HepG2 (cell line): ENCODE data around the gene IL6ST. TPM values are rescaled to one million over a fixed set of nuclear protein-coding genes. Genes with fewer than 3 reads are reported as not detected.

Source experiments
- ATAC-seq: fragments of 200-7000 bp; cut with Tn5 transposase; 3 replicates; pipeline ENCODE4 v1.9.1; 2020; ENCODE audit warnings: mild to moderate bottlenecking, moderate library complexity
- BruUV-seq: library from RNA; stranded (reverse); fragments of 400-500 nt; replicated peaks from 2 replicates; lab custom pipeline; 2021; lab: Mats Ljungman, UMichigan
- CTCF ChIA-PET: fragments of 300-600 bp; formaldehyde crosslinking; extraction: SDS; loops from one replicate; lab custom pipeline; 2021; ENCODE audit warnings: low total read pairs, inconsistent platforms, low intra/inter-chr PET ratio; lab: Yijun Ruan, JAX
- POLR2A ChIA-PET: fragments of 350-600 bp; sonication (Branson Sonifier 250); formaldehyde crosslinking; loops from one replicate; lab custom pipeline; 2020; ENCODE audit warnings: antibody characterized with exemption, inconsistent platforms; lab: Yijun Ruan, JAX
- DNase-seq: peaks from one replicate; pipeline ENCODE4 v3.0.0-alpha.2; 2015; ENCODE audit warnings: low spot score
- FAIRE-seq: peaks from 3 replicates; lab custom pipeline; 2011; peaks lifted over from hg19 to GRCh38; lab: Jason Lieb, UNC
- H2AFZ ChIP-seq: one replicate; pipeline ENCODE4 v1.6.1; 2011; ENCODE audit warnings: low read length, inconsistent platforms
- H3K27ac ChIP-seq: fragments of 300-600 bp; 3 replicates; pipeline ENCODE4 v1.8.0; 2011; ENCODE audit warnings: mixed run types, mild to moderate bottlenecking, mixed read lengths, low read length, inconsistent platforms; ENCODE audit not compliant: insufficient read depth; ENCODE audit errors: extremely low read length
- H3K27me3 ChIP-seq, 2 experiments: fragments of 200-600 bp in 1 of 2; 2 replicates in 1 of 2; 3 replicates in 1 of 2; pipeline versions ENCODE4 v1.6.0 to v1.8.0; 2011; ENCODE audit warnings: low read length in 2 of 2, mild to moderate bottlenecking in 2 of 2, moderate library complexity in 2 of 2, inconsistent platforms in 1 of 2; ENCODE audit not compliant: insufficient read depth in 2 of 2, control insufficient read depth in 1 of 2
- H3K36me3 ChIP-seq, 2 experiments: fragments of 200-600 bp in 1 of 2; replicated peaks in 1 of 2; 2 replicates in 1 of 2; 3 replicates in 1 of 2; pipeline versions ENCODE4 v1.5.1 to v1.8.0; 2011; ENCODE audit warnings: low read length in 2 of 2, inconsistent platforms in 1 of 2; ENCODE audit not compliant: insufficient read depth in 2 of 2, control insufficient read depth in 1 of 2
- H3K4me1 ChIP-seq: 2 replicates; pipeline ENCODE4 v1.5.1; 2012; ENCODE audit warnings: low read length, inconsistent platforms; ENCODE audit not compliant: insufficient read depth
- H3K4me2 ChIP-seq: 2 replicates; pipeline ENCODE4 v1.6.0; 2011; ENCODE audit warnings: low read depth, low read length, inconsistent platforms
- H3K4me3 ChIP-seq, 3 experiments: fragments of 200-600 bp in 1 of 3; sonication (generic), shearing (Covaris generic) in 1 of 3; replicated peaks in 1 of 3; 2 replicates each; pipeline ENCODE4 v1.5.1; 2011 to 2016; ENCODE audit warnings: low read length in 3 of 3, inconsistent platforms in 2 of 3, low read depth in 2 of 3, mild to moderate bottlenecking in 2 of 3, control low read depth in 1 of 3, mixed read lengths in 1 of 3; ENCODE audit not compliant: insufficient read depth in 1 of 3
- H3K79me2 ChIP-seq: one replicate; pipeline ENCODE4 v1.6.1; 2011; ENCODE audit warnings: low read length, inconsistent platforms; ENCODE audit not compliant: insufficient read depth
- H3K9ac ChIP-seq: 2 replicates; pipeline ENCODE4 v1.6.0; 2011; ENCODE audit warnings: mild to moderate bottlenecking, low read depth, low read length, inconsistent platforms; ENCODE audit not compliant: insufficient read depth
- H3K9me3 ChIP-seq: 2 replicates; pipeline ENCODE4 v1.5.1; 2012; ENCODE audit warnings: mild to moderate bottlenecking, low read length
- H4K20me1 ChIP-seq: 2 replicates; pipeline ENCODE4 v1.6.0; 2011; ENCODE audit warnings: inconsistent platforms, mild to moderate bottlenecking, low read length, moderate library complexity; ENCODE audit not compliant: insufficient read depth
- ATF7-NPFF ChIP-seq: sonication (generic); formaldehyde crosslinking; IDR thresholded peaks from 2 replicates; pipeline ENCODE4 v1.8.1; 2023; ENCODE audit warnings: mild to moderate bottlenecking, low read depth, missing genetic modification reagents, moderate library complexity
- FLYWCH1 ChIP-seq: sonication (generic); formaldehyde crosslinking; IDR thresholded peaks from 2 replicates; pipeline ENCODE4 v1.8.1; 2023; ENCODE audit warnings: mild to moderate bottlenecking, missing genetic modification reagents
- HNRNPH1 ChIP-seq: fragments of 200-400 bp; formaldehyde crosslinking; optimal IDR thresholded peaks from 2 replicates; pipeline ENCODE3; 2017; ENCODE audit warnings: mild to moderate bottlenecking, low read depth, low read length
- PRDM15 ChIP-seq: sonication (generic); formaldehyde crosslinking; IDR thresholded peaks from 2 replicates; pipeline ENCODE4 v1.4.0; 2020; ENCODE audit warnings: missing genetic modification reagents
- RBAK ChIP-seq: sonication (generic); formaldehyde crosslinking; IDR thresholded peaks from 2 replicates; pipeline ENCODE4 v1.5.1; 2020; ENCODE audit warnings: mild to moderate bottlenecking, missing genetic modification reagents
- ZNF292 ChIP-seq: sonication (generic); formaldehyde crosslinking; IDR thresholded peaks from 2 replicates; pipeline ENCODE4 v1.8.1; 2022; ENCODE audit warnings: mild to moderate bottlenecking, low read depth, missing genetic modification reagents, borderline replicate concordance
- ZNF569 ChIP-seq: sonication (generic); formaldehyde crosslinking; IDR thresholded peaks from 2 replicates; pipeline ENCODE4 v1.5.0; 2020; ENCODE audit warnings: mild to moderate bottlenecking, missing genetic modification reagents, moderate library complexity, borderline replicate concordance
- WGBS: methylation state at CpG from one replicate; pipeline ENCODE4 v1.1.6; 2017; ENCODE audit warnings: low lambda C conversion rate; 5-methylcytosine and 5-hydroxymethylcytosine counted together
- in situ Hi-C: cut with HindIII; loops from 2 replicates; pipeline ENCODE4 v1.10.0; 2017; ENCODE audit warnings: low pct_unique_long_range_greater_than_20kb; ENCODE audit not compliant: extremely low pct_ligation_motif_present
- intact Hi-C: fragments of 100-400 bp; cut with micrococcal nuclease; formaldehyde crosslinking; loops from one replicate; pipeline ENCODE4 v1.10.0; 2022; ENCODE audit not compliant: unreplicated experiment
- polyA plus RNA-seq, 8 experiments: library from polyadenylated mRNA; depleted of rRNA in 3 of 8; stranded (reverse) in 7 of 8; unstranded in 1 of 8; fragments of >200 nt; fragmentation: Illumina TruSeq in 4 of 8; extraction: Trizol in 4 of 8; gene quantifications; 2 replicates each; pipeline versions ENCODE4 v1.2.1 to v1.2.3, GENCODE V29; 2011 to 2016; ENCODE audit warnings: low read depth in 4 of 8, missing spikeins in 1 of 8, mixed read lengths in 1 of 8; ENCODE audit not compliant: insufficient read depth in 1 of 8
- total RNA-seq, 5 experiments: library from RNA; depleted of rRNA; stranded (reverse); fragments of >200 nt; fragmentation: Illumina TruSeq; extraction: Trizol; gene quantifications; 2 replicates each; pipeline ENCODE4 v1.2.3, GENCODE V29; 2016; ENCODE audit warnings: low read depth in 1 of 5
- TF ChIP-seq, protein P1 (sequence below): sonication (generic); formaldehyde crosslinking; conservative IDR thresholded peaks from 2 replicates; pipeline ENCODE4 v1.4.0; 2020; ENCODE audit warnings: missing genetic modification reagents
- TF ChIP-seq, protein P2 (sequence below): sonication (generic); formaldehyde crosslinking; IDR thresholded peaks from 2 replicates; pipeline ENCODE4 v1.4.0; 2020; ENCODE audit warnings: missing genetic modification reagents
- TF ChIP-seq, protein P3 (sequence below): sonication (generic); formaldehyde crosslinking; IDR thresholded peaks from 2 replicates; pipeline ENCODE4 v1.4.0; 2020; ENCODE audit warnings: mild to moderate bottlenecking, missing genetic modification reagents

The IL6ST gene
- total and polyA plus RNA-seq, 2 of the 13 experiments (the other 11 are each of a cell fraction or from before 2014, with no cell fraction given): 66.6 to 166 TPM

DNA sequence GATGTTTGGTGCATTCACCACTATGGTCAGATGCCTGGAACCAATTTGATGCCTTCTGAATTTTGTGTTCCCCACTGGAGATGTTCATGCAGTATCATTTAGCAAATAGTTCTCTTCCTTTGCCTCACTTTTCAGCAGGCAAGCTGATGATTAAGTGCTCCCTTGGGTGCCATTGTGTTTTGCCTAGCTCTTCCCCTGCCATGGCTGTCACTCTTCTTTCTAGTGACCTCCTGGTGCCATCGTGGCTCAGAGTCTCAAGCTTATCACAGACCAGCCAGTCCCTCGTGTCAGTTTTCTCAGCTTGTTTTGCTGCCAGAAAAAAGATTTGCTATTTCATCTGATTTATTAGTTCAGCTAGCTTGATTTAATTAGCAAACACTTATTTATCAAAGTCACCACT lies 102.3 kb downstream of the IL6ST start (continued):
- TF ChIP-seq, protein P1, sequence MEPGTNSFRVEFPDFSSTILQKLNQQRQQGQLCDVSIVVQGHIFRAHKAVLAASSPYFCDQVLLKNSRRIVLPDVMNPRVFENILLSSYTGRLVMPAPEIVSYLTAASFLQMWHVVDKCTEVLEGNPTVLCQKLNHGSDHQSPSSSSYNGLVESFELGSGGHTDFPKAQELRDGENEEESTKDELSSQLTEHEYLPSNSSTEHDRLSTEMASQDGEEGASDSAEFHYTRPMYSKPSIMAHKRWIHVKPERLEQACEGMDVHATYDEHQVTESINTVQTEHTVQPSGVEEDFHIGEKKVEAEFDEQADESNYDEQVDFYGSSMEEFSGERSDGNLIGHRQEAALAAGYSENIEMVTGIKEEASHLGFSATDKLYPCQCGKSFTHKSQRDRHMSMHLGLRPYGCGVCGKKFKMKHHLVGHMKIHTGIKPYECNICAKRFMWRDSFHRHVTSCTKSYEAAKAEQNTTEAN: no peak
- no peak for TF ChIP-seq ATF7-NPFF (CRISPR knock-in tag)
- TF ChIP-seq ZNF569 (CRISPR knock-in tag): no peak
- TF ChIP-seq ZNF292 (CRISPR knock-in tag): no peak
- no peak for TF ChIP-seq PRDM15

GRCh38 chr5:55888205-55888604 lies 106.6 kb downstream of the IL6ST start:
- H3K4me3 ChIP-seq: no peak overlapping the region
- 74% methylated on average over 5 of the region's 5 CpGs for WGBS
- H3K79me2 ChIP-seq: no peaks in the 10 kb centered on the region
- in situ Hi-C loops: no loop called here
- H3K9ac ChIP-seq: no peak overlapping the region
- no peak overlapping the region for H3K27ac ChIP-seq
- ATAC-seq: no peak
- DNase-seq: no peak
- H3K36me3 ChIP-seq: no peaks in the 10 kb centered on the region
- no peak for TF ChIP-seq FLYWCH1 (CRISPR knock-in tag)
- no peak for TF ChIP-seq HNRNPH1
- no peak for TF ChIP-seq RBAK
- TF ChIP-seq, protein P2, sequence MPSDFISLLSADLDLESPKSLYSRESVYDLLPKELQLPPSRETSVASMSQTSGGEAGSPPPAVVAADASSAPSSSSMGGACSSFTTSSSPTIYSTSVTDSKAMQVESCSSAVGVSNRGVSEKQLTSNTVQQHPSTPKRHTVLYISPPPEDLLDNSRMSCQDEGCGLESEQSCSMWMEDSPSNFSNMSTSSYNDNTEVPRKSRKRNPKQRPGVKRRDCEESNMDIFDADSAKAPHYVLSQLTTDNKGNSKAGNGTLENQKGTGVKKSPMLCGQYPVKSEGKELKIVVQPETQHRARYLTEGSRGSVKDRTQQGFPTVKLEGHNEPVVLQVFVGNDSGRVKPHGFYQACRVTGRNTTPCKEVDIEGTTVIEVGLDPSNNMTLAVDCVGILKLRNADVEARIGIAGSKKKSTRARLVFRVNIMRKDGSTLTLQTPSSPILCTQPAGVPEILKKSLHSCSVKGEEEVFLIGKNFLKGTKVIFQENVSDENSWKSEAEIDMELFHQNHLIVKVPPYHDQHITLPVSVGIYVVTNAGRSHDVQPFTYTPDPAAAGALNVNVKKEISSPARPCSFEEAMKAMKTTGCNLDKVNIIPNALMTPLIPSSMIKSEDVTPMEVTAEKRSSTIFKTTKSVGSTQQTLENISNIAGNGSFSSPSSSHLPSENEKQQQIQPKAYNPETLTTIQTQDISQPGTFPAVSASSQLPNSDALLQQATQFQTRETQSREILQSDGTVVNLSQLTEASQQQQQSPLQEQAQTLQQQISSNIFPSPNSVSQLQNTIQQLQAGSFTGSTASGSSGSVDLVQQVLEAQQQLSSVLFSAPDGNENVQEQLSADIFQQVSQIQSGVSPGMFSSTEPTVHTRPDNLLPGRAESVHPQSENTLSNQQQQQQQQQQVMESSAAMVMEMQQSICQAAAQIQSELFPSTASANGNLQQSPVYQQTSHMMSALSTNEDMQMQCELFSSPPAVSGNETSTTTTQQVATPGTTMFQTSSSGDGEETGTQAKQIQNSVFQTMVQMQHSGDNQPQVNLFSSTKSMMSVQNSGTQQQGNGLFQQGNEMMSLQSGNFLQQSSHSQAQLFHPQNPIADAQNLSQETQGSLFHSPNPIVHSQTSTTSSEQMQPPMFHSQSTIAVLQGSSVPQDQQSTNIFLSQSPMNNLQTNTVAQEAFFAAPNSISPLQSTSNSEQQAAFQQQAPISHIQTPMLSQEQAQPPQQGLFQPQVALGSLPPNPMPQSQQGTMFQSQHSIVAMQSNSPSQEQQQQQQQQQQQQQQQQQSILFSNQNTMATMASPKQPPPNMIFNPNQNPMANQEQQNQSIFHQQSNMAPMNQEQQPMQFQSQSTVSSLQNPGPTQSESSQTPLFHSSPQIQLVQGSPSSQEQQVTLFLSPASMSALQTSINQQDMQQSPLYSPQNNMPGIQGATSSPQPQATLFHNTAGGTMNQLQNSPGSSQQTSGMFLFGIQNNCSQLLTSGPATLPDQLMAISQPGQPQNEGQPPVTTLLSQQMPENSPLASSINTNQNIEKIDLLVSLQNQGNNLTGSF (CRISPR knock-in tag): no peak
- TF ChIP-seq, protein P3, sequence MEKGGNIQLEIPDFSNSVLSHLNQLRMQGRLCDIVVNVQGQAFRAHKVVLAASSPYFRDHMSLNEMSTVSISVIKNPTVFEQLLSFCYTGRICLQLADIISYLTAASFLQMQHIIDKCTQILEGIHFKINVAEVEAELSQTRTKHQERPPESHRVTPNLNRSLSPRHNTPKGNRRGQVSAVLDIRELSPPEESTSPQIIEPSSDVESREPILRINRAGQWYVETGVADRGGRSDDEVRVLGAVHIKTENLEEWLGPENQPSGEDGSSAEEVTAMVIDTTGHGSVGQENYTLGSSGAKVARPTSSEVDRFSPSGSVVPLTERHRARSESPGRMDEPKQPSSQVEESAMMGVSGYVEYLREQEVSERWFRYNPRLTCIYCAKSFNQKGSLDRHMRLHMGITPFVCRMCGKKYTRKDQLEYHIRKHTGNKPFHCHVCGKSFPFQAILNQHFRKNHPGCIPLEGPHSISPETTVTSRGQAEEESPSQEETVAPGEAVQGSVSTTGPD (CRISPR knock-in tag): no peak
- H3K27me3 ChIP-seq: no peaks in the 10 kb centered on the region
- no TSS peak for BruUV-seq
- CTCF ChIA-PET: no interaction called here
- no peak for FAIRE-seq
- H3K4me1 ChIP-seq: peaks cover 19% of the 10 kb centered on the region; the same call in 1 of the 2 replicates
- H2AFZ ChIP-seq: no peak overlapping the region
- POLR2A ChIA-PET: no interaction called here
- intact Hi-C loops: no loop called here
- H4K20me1 ChIP-seq: no peaks in the 10 kb centered on the region
- H3K9me3 ChIP-seq: no peaks in the 10 kb centered on the region
- H3K4me2 ChIP-seq: no peak overlapping the region
